HFFc6 (cell line): ENCODE results near the gene CALHM6. TPM values are rescaled to one million over a fixed set of nuclear protein-coding genes. Genes with fewer than 3 reads are reported as not detected.

Experiments used
- DNase-seq: peaks from one replicate; pipeline ENCODE4 v3.0.0-alpha.2; 2018
- H3K27ac Mint-ChIP-seq: 2 replicates; pipeline ENCODE4 v1.8.0; 2020; ENCODE audit warnings: mild to moderate bottlenecking, mixed read lengths
- H3K27me3 Mint-ChIP-seq: 2 replicates; pipeline ENCODE4 v1.8.0; 2021; ENCODE audit warnings: mild to moderate bottlenecking, moderate library complexity, mixed read lengths; ENCODE audit not compliant: insufficient read depth
- H3K36me3 Mint-ChIP-seq: 2 replicates; pipeline ENCODE4 v1.8.0; 2021; ENCODE audit warnings: low read depth, mixed read lengths
- H3K4me1 Mint-ChIP-seq: 2 replicates; pipeline ENCODE4 v1.8.0; 2020; ENCODE audit warnings: low read depth, mixed read lengths
- H3K4me3 Mint-ChIP-seq: 2 replicates; pipeline ENCODE4 v1.8.0; 2020; ENCODE audit warnings: mild to moderate bottlenecking, moderate library complexity, mixed read lengths
- H3K9me3 Mint-ChIP-seq: 2 replicates; pipeline ENCODE4 v1.8.0; 2020; ENCODE audit warnings: mild to moderate bottlenecking, mixed read lengths
- total RNA-seq, 6 experiments: library from RNA; stranded (reverse); fragmentation: NEBNext Ultra II Directional; extraction: Animal tissue kit (Norgen Biotek cat#: 25700); gene quantifications; 2 replicates in 1 of 6; 3 replicates in 5 of 6; pipeline ENCODE4 v1.2.3, GENCODE V29; 2021
- TF ChIP-seq, protein P1 (sequence below): fragments of 200-600 bp; sonication (generic); IDR thresholded peaks from 2 replicates; pipeline ENCODE4 v1.5.0; 2021; ENCODE audit warnings: antibody characterized with exemption, mild to moderate bottlenecking

CALHM6 gene
- total RNA-seq, 6 experiments from 2014 or later: 0.31 to 2.1 (median 1.0) TPM; not detected in 2

DNA sequence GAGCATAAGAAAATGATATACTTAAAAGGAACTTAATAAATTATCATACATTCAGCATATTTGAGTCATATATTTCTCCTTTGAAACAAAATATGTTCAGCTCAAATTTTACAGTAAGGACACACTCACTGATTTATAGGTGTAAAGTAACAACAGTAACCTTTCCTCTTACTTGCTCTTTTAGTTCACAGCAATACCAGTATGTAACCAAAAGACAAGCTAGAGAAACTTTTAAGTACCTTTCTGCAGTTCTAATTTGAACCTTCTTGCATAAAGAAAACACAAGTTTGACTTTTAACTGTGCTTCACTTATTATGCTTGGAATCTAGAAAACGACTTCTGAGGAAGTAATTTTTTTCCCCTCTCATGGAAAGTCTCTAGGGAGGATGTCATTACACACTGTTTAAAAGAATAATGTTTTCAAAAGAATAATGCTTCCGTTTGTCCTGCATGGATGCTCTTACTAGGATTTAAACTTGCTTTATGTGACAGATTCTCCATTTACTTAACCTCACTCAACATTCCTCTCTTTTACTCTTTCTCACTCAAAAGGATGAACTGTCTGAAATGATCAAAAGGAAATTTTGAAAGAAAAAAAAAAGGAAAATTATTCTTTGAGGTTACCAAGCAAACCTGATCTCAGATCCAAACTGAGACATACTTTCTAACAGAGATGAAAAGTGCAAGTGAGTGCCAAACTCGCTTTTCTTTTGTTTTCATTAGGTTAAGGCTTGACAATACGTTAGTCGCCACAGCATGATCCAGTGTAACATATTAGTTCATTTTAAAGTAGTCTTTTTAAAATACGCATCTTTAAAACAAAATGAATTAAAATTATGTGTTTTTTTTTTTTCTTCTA, 22.4 kb upstream of the CALHM6 start:
- H3K27me3 Mint-ChIP-seq: no peaks in the 10 kb centered on the region
- no peak for DNase-seq
- TF ChIP-seq, protein P1, sequence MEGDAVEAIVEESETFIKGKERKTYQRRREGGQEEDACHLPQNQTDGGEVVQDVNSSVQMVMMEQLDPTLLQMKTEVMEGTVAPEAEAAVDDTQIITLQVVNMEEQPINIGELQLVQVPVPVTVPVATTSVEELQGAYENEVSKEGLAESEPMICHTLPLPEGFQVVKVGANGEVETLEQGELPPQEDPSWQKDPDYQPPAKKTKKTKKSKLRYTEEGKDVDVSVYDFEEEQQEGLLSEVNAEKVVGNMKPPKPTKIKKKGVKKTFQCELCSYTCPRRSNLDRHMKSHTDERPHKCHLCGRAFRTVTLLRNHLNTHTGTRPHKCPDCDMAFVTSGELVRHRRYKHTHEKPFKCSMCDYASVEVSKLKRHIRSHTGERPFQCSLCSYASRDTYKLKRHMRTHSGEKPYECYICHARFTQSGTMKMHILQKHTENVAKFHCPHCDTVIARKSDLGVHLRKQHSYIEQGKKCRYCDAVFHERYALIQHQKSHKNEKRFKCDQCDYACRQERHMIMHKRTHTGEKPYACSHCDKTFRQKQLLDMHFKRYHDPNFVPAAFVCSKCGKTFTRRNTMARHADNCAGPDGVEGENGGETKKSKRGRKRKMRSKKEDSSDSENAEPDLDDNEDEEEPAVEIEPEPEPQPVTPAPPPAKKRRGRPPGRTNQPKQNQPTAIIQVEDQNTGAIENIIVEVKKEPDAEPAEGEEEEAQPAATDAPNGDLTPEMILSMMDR: no peak
- no peaks in the 10 kb centered on the region for H3K9me3 Mint-ChIP-seq
- peak overlapping the region; percentile 10; the same call in 1 of the 2 replicates for H3K27ac Mint-ChIP-seq
- peaks cover 68% of the 10 kb centered on the region for H3K4me1 Mint-ChIP-seq
- H3K36me3 Mint-ChIP-seq: peaks cover 15% of the 10 kb centered on the region
- H3K4me3 Mint-ChIP-seq: peak overlapping the region; percentile 12; the same call in 1 of the 2 replicates

DNA sequence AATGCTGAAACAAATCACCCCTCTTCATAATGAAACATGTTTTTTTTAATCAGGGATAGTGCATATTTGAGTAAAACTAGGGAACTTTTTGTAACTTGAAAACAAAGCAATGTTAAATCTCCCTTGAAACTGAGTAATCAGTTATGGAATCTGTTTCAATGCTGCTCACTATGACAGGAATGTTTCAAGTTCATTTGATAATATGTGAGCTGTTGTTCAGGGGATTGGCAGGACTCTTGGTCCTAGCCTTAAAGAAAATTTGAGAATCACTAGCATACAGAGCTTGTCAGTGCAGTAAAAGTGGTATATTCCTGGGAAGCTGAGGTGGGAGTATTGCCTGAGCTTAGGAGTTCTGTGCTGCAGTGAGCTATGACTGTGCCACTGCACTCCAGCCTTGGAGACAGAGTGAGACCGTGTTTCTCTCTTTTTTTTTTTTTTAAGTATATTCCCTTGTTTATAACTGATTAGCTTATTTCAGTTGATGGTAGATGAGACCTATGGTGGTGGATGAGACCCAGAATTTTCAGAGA, 21.6 kb upstream of the CALHM6 start:
- peak overlapping the region; percentile 14 for H3K4me3 Mint-ChIP-seq
- no peaks in the 10 kb centered on the region for H3K27me3 Mint-ChIP-seq
- peak overlapping the region; percentile 49 for H3K27ac Mint-ChIP-seq
- H3K9me3 Mint-ChIP-seq: no peaks in the 10 kb centered on the region
- H3K36me3 Mint-ChIP-seq: peaks cover 13% of the 10 kb centered on the region
- peaks cover 76% of the 10 kb centered on the region for H3K4me1 Mint-ChIP-seq
- DNase-seq: peak; percentile 24
- TF ChIP-seq, protein P1: no peak

DNA sequence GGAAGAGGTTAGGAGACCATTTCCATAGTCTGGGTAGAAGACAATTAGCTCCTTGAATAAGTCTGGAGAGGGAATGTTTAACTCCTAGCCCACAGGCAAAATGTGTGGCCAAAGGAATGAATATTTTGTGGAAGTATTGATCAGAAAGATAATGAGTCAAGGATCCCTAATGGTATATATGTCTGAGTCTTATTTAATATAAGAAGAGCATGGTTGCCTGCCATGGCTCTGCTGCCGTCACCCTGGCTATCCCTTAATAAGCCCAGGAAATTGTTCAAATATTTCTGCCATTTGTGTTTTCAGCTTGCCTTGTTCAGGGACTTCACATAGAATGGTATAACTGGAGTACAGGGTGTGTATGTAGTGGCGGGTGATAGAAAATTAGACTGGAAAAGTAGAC, 18.1 kb upstream of the CALHM6 start:
- Mint-ChIP-seq H3K27me3 (no peaks in the 10 kb centered on the region), H3K27ac (0 out of 2 replicates have a peak overlapping the region, but pooled peaks have one; percentile 27), H3K9me3 (no peaks in the 10 kb centered on the region), H3K4me3 (no peak overlapping the region), H3K4me1 (peaks cover 93% of the 10 kb centered on the region), H3K36me3 (no peaks in the 10 kb centered on the region)
- TF ChIP-seq, protein P1: no peak
- DNase-seq: no peak

DNA sequence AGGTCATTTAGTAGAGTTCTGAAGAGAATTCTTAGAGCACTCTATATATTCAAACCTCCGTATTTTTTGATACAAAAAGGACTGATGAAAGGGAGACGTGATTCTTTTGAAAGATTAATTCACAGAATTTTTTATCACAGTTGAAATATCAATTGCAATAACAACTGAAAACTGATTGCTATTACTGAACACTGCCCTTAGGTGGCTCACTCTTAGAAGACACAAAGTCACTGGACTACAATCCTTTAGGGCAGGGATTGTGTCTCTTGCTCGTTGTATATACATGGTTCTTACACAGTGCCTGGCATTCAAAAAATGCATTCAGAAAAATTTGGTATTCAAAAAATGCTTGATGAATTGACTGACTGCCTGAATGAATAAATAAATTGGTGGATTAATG, 17.1 kb upstream of the CALHM6 start:
- Mint-ChIP-seq H3K36me3 (no peaks in the 10 kb centered on the region), H3K27me3 (no peaks in the 10 kb centered on the region), H3K27ac (peak overlapping the region; percentile 65), H3K9me3 (no peaks in the 10 kb centered on the region), H3K4me3 (no peak overlapping the region), H3K4me1 (peaks cover 93% of the 10 kb centered on the region)
- TF ChIP-seq, protein P1: peak; percentile 75
- DNase-seq: peak; percentile 29

DNA sequence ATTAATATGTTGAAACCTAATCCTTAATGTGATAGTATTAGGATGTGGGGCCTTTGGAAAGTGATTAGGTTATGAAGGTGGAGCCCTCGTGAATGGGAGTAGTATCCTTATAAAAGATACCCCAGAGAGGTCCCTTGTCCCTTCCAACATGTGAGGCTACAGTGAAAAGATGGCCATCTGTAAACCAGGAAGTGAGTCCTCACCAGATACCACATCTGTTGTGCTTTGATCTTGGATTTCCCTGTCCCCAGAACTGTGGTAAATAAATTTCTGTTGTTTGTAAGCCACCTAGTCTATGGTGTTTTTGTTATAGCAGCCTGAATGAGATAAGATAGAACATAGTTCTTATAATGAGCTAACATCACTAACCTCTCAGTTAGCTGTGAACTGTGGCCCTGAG, 16.6 kb upstream of the CALHM6 start:
- Mint-ChIP-seq H3K27me3 (no peaks in the 10 kb centered on the region), H3K27ac (peak overlapping the region; percentile 65), H3K9me3 (no peaks in the 10 kb centered on the region), H3K4me3 (no peak overlapping the region), H3K4me1 (peaks cover 92% of the 10 kb centered on the region), H3K36me3 (no peaks in the 10 kb centered on the region)
- no peak for DNase-seq
- TF ChIP-seq, protein P1: no peak
